PC-3 (cell line): ENCODE results near the gene OR5H1. TPM values are rescaled to one million over a fixed set of nuclear protein-coding genes. Genes with fewer than 3 reads are reported as not detected.
"Not testable (repeated sequence)": the region's sequence is repeated elsewhere in the genome, so short reads cannot be mapped to it uniquely, and the experiment has no call there.

Experiments
- ATAC-seq: fragments of 200-7000 bp; cut with Tn5 transposase; 2 replicates; pipeline ENCODE4 v1.9.1; 2020; ENCODE audit warnings: mild to moderate bottlenecking, moderate library complexity
- BruUV-seq: library from RNA; stranded (reverse); fragments of 400-500 nt; replicated peaks from 2 replicates; lab custom pipeline; 2021; lab: Mats Ljungman, UMichigan
- CTCF ChIA-PET: fragments of 300-600 bp; sonication (Branson Sonifier 250); formaldehyde crosslinking; loops from one replicate; lab custom pipeline; 2022; ENCODE audit warnings: antibody characterized with exemption; lab: Charles Lee
- POLR2A ChIA-PET: fragments of 300-600 bp; sonication (Branson Sonifier 250); formaldehyde crosslinking; loops from one replicate; lab custom pipeline; 2022; ENCODE audit warnings: antibody characterized with exemption; ENCODE audit not compliant: unreplicated experiment; lab: Charles Lee
- DNase-seq: peaks from one replicate; pipeline ENCODE4 v3.0.0-alpha.2; 2015
- H2AFZ ChIP-seq: fragments of 300-600 bp; sonication (generic); 2 replicates; pipeline ENCODE4 v1.6.0; 2016; ENCODE audit warnings: antibody characterized with exemption, low read length
- H3F3A ChIP-seq: fragments of 300-600 bp; sonication (generic); one replicate; pipeline ENCODE4 v1.6.0; 2017; ENCODE audit warnings: antibody characterized with exemption, low read length, control low read depth, mild to moderate bottlenecking; ENCODE audit not compliant: unreplicated experiment
- H3K27ac ChIP-seq: fragments of 300-600 bp; sonication (generic); 2 replicates; pipeline ENCODE4 v1.5.1; 2016; ENCODE audit warnings: mild to moderate bottlenecking, low read length
- H3K27me3 ChIP-seq: fragments of 300-600 bp; sonication (generic); 2 replicates; pipeline ENCODE4 v1.6.1; 2016; ENCODE audit warnings: low read length, mixed read lengths
- H3K36me3 ChIP-seq: fragments of 300-600 bp; sonication (generic); 2 replicates; pipeline ENCODE4 v1.6.1; 2016; ENCODE audit warnings: low read depth, mixed run types, low read length, mixed read lengths
- H3K4me1 ChIP-seq: fragments of 300-600 bp; sonication (generic); 2 replicates; pipeline ENCODE4 v1.5.1; 2016; ENCODE audit warnings: low read length; ENCODE audit not compliant: insufficient read depth
- H3K4me2 ChIP-seq: fragments of 300-600 bp; sonication (generic); 2 replicates; pipeline ENCODE4 v1.6.0; 2016; ENCODE audit warnings: low read length
- H3K4me3 ChIP-seq: fragments of 300-600 bp; sonication (generic); 2 replicates; pipeline ENCODE4 v1.5.1; 2016; ENCODE audit warnings: mild to moderate bottlenecking, low read length, mixed read lengths
- H3K79me2 ChIP-seq: fragments of 300-600 bp; sonication (generic); 2 replicates; pipeline ENCODE4 v1.6.1; 2017; ENCODE audit warnings: low read length, mixed read lengths
- H3K9ac ChIP-seq: fragments of 300-600 bp; sonication (generic); 2 replicates; pipeline ENCODE4 v1.6.0; 2016; ENCODE audit warnings: mild to moderate bottlenecking, low read length
- H3K9me2 ChIP-seq: fragments of 300-600 bp; sonication (generic); replicated peaks from 2 replicates; pipeline ENCODE4 v1.6.1; 2016; ENCODE audit warnings: mixed run types, low read length, mixed read lengths
- H3K9me3 ChIP-seq: fragments of 300-600 bp; sonication (generic); 2 replicates; pipeline ENCODE4 v1.6.1; 2016; ENCODE audit warnings: low read length, mixed read lengths
- H4K20me1 ChIP-seq: fragments of 300-600 bp; sonication (generic); 2 replicates; pipeline ENCODE4 v1.6.1; 2016; ENCODE audit warnings: low read length, mixed read lengths
- EZH2 ChIP-seq: fragments of 300-600 bp; sonication (generic); IDR thresholded peaks from one replicate; pipeline ENCODE4 v1.6.1; 2017; ENCODE audit warnings: antibody characterized with exemption, mild to moderate bottlenecking, low read length; ENCODE audit not compliant: unreplicated experiment
- EZH2phosphoT487 ChIP-seq: fragments of 300-600 bp; sonication (generic); IDR thresholded peaks from 2 replicates; pipeline ENCODE4 v1.6.1; 2018; ENCODE audit warnings: mild to moderate bottlenecking, antibody characterized with exemption, low read length, borderline replicate concordance
- intact Hi-C: fragments of 100-400 bp; cut with micrococcal nuclease; formaldehyde crosslinking; loops from 2 replicates; pipeline ENCODE4 v1.9.0; 2023
- total RNA-seq: library from RNA; depleted of rRNA; stranded (reverse); fragments of >200 nt; gene quantifications from 2 replicates; pipeline ENCODE4 v1.2.3, GENCODE V29; 2014
- TF ChIP-seq, protein P1 (sequence below): fragments of 300-600 bp; sonication (generic); conservative IDR thresholded peaks from 2 replicates; pipeline ENCODE4 v1.5.1; 2017; ENCODE audit warnings: antibody characterized with exemption, low read depth, mild to moderate bottlenecking, low read length

The OR5H1 gene
- total RNA-seq, 1 experiment from 2014 or later, result not detected

DNA sequence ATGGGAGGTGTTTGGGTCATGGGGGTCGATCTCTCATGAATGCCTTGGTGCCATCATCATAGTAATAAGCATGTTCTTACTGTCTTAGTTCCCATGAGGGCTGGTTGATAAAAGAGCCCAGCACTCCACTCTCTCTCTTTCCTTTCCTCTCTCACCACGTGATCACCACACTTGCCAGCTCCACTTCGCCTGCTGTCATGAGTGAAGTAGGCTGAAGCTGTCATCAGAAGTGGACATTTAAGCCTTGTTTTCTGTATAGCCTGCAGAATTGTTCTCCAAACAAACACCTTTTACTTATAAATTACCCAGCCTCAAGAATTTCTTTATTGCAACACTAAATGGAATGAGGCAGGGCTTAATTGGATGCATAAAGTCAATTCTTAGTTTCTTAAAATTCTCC is 6.1 kb downstream of the OR5H1 start:
- no peak overlapping the region for H3K4me2 ChIP-seq
- intact Hi-C loops, result no loop called here
- no peaks in the 10 kb centered on the region for H3F3A ChIP-seq
- H3K79me2 ChIP-seq, result no peaks in the 10 kb centered on the region
- peaks cover 27% of the 10 kb centered on the region for H3K27me3 ChIP-seq
- no peak overlapping the region for H2AFZ ChIP-seq
- ATAC-seq, result no peak
- no peaks in the 10 kb centered on the region for H3K9me3 ChIP-seq
- no peak overlapping the region for H3K27ac ChIP-seq
- H4K20me1 ChIP-seq, result no peaks in the 10 kb centered on the region
- ChIA-PET CTCF (no interaction called here), POLR2A (no interaction called here)
- DNase-seq, result no peak
- no peaks in the 10 kb centered on the region for H3K36me3 ChIP-seq
- H3K4me3 ChIP-seq, result no peak overlapping the region
- no peak overlapping the region for H3K9ac ChIP-seq
- no TSS peak for BruUV-seq
- H3K4me1 ChIP-seq, result no peaks in the 10 kb centered on the region
- TF ChIP-seq EZH2 (no peak), EZH2phosphoT487 (no peak)
- TF ChIP-seq, protein P1, sequence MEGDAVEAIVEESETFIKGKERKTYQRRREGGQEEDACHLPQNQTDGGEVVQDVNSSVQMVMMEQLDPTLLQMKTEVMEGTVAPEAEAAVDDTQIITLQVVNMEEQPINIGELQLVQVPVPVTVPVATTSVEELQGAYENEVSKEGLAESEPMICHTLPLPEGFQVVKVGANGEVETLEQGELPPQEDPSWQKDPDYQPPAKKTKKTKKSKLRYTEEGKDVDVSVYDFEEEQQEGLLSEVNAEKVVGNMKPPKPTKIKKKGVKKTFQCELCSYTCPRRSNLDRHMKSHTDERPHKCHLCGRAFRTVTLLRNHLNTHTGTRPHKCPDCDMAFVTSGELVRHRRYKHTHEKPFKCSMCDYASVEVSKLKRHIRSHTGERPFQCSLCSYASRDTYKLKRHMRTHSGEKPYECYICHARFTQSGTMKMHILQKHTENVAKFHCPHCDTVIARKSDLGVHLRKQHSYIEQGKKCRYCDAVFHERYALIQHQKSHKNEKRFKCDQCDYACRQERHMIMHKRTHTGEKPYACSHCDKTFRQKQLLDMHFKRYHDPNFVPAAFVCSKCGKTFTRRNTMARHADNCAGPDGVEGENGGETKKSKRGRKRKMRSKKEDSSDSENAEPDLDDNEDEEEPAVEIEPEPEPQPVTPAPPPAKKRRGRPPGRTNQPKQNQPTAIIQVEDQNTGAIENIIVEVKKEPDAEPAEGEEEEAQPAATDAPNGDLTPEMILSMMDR, result no peak
- H3K9me2 ChIP-seq, result no peaks in the 10 kb centered on the region

DNA sequence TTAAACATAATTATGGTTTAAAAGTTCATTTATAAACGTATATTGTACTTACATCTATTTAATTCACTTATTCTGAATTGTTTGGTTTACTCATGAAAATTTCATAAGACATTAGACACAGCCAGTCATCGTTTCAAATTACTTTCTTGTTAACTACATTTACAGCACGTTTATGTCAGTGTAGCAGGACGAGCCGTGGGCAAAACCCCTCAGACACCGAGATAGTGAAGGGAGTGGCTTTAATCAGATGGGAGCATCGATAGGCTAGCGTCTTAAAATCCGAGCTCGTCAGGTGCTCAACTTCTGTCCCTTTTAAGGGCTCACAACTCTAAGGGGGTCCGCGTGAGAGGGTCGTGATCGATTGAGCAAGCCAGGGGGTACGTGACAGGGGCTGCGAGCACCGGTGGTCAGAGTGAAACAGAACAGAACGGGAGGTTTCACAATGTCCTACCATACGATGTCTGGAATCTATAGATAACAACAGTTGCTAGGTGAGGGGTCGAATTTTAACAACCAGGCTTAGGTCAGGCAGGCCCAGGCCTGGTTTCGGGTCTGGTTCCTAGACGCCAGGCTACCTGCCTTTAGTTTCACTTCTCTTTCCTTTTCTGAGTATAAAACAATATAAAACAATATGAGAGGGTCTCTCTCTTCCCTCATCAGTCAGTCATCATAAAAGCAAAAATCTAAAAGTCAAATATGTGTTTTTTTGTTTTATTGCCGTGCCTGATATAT is 7.5 kb downstream of the OR5H1 start:
- H2AFZ ChIP-seq, H3K4me1 ChIP-seq, H3K27ac ChIP-seq, H3K9me3 ChIP-seq, CTCF ChIA-PET, H3K36me3 ChIP-seq, DNase-seq, H4K20me1 ChIP-seq, H3K4me2 ChIP-seq, H3F3A ChIP-seq, H3K4me3 ChIP-seq, H3K9me2 ChIP-seq, H3K79me2 ChIP-seq, H3K9ac ChIP-seq, intact Hi-C loops, POLR2A ChIA-PET, BruUV-seq, ATAC-seq: not testable (repeated sequence)
- H3K27me3 ChIP-seq, result peaks cover 36% of the 10 kb centered on the region

DNA sequence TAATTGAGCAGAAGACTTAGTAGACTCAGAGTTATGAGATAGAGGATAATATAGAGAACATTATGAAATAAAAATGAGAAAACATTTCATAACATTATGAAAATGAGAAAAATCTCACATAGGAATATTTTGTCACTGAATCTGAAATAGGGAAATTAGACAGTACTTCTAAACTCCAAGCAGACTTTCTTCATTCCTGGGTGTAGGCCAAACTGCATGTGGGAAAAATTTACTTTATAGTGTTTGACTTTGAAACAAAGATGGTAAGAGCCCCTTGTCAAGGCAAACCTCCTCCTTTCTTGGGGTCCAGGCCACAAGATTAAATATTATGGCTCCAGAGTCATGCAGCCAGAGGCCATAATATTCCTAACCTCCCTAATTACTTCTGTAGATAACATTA is 10.0 kb downstream of the OR5H1 start:
- intact Hi-C loops, result loop anchor here (2.0 kb wide), 1 partner anchor 42 kb away; no protein-coding TSS in a partner anchor
- Histone ChIP-seq H3K27me3 (peaks cover 53% of the 10 kb centered on the region), H4K20me1 (no peaks in the 10 kb centered on the region), H3K9me2 (no peaks in the 10 kb centered on the region), H2AFZ (no peak overlapping the region), H3K4me1 (no peaks in the 10 kb centered on the region), H3F3A (no peaks in the 10 kb centered on the region), H3K36me3 (no peaks in the 10 kb centered on the region), H3K9ac (no peak overlapping the region), H3K4me2 (no peak overlapping the region), H3K27ac (no peak overlapping the region), H3K4me3 (no peak overlapping the region), H3K9me3 (no peaks in the 10 kb centered on the region), H3K79me2 (no peaks in the 10 kb centered on the region)
- POLR2A ChIA-PET, result no interaction called here
- TF ChIP-seq, protein P1, result no peak
- TF ChIP-seq EZH2phosphoT487, result no peak
- TF ChIP-seq EZH2, result no peak
- DNase-seq, result no peak
- CTCF ChIA-PET, result no interaction called here
- BruUV-seq, result no TSS peak
- ATAC-seq, result no peak
